ENCODE measurements around the gene SLC23A2.
"Not testable (repeated sequence)": the region's sequence is repeated elsewhere in the genome, so short reads cannot be mapped to it uniquely, and the experiment has no call there.

SLC23A2 gene

DNA sequence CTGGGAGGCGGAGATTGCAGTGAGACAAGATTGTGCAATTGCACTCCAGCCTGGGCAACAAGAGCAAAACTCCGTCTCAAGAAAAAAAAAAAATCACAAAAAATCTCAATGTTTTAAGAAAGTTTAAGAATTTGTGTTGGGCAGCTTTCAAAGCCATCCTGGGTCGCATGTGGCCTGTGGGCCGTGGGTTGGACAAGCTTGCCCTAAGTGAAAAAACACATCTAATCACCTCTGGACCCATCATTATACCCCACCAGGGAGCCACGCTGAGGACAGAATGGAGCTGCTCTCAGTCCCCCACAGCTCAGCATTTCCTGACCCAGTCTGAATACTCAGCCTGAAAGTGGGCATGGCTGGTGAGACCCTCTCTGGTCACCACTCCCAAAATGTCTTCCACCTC is 150.3 kb downstream of the SLC23A2 start:
- no peak for DNase-seq (ENCODE audit: low read depth in 4 of 4, low spot score in 1 of 4)

DNA sequence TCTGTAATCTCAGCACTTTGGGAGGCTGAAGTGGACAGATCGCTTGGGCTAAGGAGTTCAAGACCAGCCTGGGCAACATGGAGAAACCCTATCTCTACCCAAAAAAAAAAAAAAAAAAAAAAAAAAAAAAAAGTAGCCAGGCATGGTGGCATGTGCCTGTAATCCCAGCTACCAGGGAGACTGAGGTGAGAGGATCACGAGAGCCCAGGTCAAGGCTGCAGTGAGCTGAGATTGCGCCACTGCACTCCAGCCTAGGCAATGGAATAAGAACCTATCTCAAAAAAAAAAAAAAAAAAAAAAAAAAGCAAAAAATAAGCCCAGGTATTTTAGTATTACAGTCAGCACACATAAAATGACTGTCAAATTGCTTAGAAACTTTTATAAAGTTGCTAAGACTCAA is 152.5 kb downstream of the SLC23A2 start:
- not testable (repeated sequence) for DNase-seq (ENCODE audit: low read depth in 4 of 4, low spot score in 1 of 4)

DNA sequence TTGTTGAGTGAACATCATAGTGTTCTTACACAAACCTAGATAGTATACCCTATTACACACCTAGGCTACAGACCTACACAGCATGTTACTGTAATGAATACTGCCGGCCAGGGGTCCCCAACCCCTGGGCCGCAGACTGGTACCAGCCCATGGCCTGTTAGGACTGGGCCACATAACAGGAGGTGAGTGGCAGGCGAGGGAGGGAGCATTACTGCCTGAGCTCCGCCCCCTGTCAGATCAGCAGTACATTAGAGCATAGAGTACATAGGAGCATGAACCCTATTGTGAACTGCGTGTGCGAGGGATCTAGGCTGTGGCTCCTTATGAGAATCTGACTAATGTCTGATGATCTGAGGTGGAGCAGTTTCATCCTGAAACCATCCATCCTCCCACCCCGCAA is 153.3 kb downstream of the SLC23A2 start:
- DNase-seq (ENCODE audit: low read depth in 4 of 4, low spot score in 1 of 4), result no peak

DNA sequence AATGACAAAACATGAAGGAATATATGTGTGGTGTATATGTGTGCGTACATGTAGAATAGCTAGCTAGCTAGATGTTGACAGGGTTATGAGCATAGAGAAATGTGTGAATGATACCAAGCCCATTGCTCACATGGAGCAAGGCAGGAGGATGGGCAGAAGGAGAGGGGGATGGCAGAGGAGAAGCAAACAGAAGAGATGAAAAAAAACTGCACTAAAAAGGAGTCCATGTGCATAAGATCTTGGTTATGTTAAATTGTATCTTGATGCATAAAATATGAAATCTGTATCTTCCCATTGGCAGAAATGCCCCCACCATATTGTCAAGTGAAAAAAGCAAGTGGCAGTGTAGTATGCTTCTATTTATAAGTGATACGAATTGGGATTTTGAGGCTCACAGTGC is 154.5 kb downstream of the SLC23A2 start:
- DNase-seq (ENCODE audit: low read depth in 4 of 4, low spot score in 1 of 4), result no peak

DNA sequence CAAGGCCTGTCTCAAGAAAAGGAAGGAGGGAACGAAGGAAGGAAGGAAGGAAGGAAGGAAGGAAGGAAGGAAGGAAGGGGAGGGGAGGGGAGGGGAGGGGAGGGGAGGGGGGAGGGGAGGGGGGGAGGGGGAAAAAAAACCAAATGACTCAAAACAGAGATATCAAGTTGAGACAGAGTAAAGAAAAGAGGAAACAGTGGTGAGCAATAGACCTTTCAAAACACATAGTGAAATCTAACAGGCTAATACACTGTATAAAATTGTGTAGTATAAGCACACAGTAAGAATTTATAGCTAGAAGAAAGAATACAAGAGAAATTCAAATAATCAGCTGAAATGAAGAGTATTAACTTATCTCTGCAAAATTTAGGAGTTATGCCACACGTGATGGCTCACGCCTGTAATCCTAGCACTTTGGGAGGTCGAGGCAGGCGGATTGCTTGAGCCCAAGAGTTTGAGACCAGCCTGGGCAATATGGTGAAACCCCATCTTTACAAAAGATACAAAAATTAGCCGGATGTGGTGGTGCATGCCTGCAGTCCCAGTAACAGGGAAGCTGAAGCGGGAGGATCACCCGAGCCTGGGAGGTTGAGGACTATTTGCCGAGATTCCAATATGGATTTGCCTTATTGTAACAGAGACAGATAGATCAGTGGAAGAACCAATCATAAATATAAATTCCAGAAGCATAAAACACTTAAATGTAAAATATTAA is 156.4 kb downstream of the SLC23A2 start:
- no peak for DNase-seq (ENCODE audit: low read depth in 4 of 4, low spot score in 1 of 4)

DNA sequence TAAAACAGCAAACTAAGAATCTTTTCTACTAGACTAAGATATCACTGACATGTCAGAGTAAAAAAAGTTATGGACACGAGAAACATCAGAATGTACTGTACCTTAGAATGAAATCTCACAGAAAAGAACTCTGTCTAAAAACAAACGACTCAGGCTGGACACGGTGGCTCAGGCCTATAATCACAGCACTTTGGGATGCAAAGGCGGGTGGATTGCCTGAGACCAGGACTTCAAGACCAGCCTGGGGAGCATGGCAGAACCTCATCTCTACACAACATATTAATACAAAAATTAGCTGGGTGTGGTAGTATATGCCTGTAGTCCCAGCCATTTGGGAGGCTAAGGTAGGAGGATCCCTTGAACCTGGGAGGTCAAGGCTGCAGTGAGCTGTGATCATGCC is 157.0 kb downstream of the SLC23A2 start:
- DNase-seq (ENCODE audit: low read depth in 4 of 4, low spot score in 1 of 4), result no peak

- no peak for DNase-seq (ENCODE audit: low read depth in 4 of 4, low spot score in 1 of 4)
These were observed 160.5 kb downstream of the SLC23A2 start for GRCh38 chr20:4840801-4841200.

- no peak for DNase-seq (ENCODE audit: low read depth in 4 of 4, low spot score in 1 of 4)
These were observed 162.8 kb downstream of the SLC23A2 start for GRCh38 chr20:4838526-4838925.

- no peak for DNase-seq (ENCODE audit: low read depth in 4 of 4, low spot score in 1 of 4)
These were observed 163.6 kb downstream of the SLC23A2 start for GRCh38 chr20:4837760-4838159.

GRCh38 chr20:4836935-4837334 is 164.4 kb downstream of the SLC23A2 start:
- no peak for DNase-seq (ENCODE audit: low read depth in 4 of 4, low spot score in 1 of 4)

DNA sequence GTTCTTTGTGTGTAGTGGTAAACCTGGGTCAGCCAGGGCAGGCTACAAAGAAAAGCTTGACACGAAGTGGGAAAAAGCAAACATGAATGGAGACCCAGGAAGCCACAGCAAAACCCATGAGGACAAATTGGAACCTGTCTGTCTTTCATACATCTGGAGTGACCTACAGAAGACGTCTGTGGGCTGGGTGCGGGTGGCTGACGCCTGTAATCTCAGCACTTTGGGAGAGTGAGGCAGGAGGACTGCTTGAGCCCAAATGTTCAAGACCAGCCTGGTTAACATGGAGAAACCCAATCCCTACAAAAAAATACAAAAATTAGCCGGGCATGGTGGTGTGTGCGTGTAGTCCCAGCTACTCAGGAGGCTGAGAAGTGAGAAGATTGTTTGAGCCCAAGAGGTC is 164.8 kb downstream of the SLC23A2 start:
- no peak for DNase-seq (ENCODE audit: low read depth in 4 of 4, low spot score in 1 of 4)

- no peak for DNase-seq (ENCODE audit: low read depth in 4 of 4, low spot score in 1 of 4)
These were observed 165.8 kb downstream of the SLC23A2 start for GRCh38 chr20:4835244-4836177.

GRCh38 chr20:4833074-4833728 is 168.1 kb downstream of the SLC23A2 start:
- DNase-seq (ENCODE audit: low read depth in 4 of 4, low spot score in 1 of 4), result no peak

DNA sequence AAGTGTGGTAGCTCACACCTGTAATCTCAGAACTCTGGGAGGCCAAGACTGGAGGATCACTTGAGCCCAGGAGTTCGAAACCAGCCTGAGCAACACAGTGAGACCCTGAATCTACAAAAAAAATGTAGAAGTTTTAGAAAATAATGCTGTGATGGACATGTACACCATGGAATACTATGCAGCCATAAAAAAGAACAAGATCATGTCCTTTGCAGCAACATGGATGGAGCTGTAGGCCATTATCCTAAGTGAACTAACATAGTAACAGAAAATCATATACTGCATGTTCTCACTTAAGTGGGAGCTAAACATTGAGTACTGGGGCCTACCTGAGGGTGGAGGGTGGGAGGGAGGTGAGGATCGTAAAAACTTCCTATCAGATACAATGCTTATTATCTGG is 168.8 kb downstream of the SLC23A2 start:
- DNase-seq (ENCODE audit: low read depth in 4 of 4, low spot score in 1 of 4), result no peak

- DNase-seq (ENCODE audit: low read depth in 4 of 4, low spot score in 1 of 4), result no peak
These were observed 170.6 kb downstream of the SLC23A2 start for GRCh38 chr20:4830696-4831095.

GRCh38 chr20:4830259-4830658 is 171.1 kb downstream of the SLC23A2 start:
- no peak for DNase-seq (ENCODE audit: low read depth in 4 of 4, low spot score in 1 of 4)

DNA sequence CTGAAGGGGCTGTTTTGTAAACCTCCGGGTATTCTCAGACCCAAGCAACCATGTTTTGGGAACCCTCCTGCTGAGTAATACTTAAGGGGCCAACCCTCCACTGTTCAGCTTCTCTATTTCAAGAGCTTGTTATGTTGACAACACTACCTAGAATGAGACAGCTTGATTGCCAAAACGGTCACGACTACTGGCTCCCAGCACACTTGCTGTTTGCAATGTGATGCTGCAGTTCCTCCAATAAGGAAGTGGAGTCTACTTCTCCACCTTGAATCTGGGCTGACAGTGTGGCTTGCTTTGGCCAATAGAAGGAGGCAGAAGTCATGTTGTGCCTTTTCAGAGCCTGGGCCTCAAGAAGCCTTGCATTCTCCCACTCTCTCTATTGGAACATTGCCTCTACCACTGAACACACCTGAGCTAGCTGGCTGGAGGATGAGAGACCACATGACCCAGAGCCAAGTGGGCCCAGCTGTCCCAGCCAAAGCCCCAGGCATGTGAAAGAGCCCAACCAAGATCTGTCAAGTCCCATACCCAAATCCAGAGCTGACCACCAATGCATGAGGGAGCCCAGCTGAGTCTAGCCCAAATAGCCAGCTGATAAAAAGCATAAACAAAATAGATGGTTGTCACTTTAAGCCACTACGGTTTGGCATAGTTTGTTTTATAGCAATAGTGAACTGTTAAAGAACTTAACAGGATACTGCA is 171.6 kb downstream of the SLC23A2 start:
- no peak for DNase-seq (ENCODE audit: low read depth in 4 of 4, low spot score in 1 of 4)

- no peak for DNase-seq (ENCODE audit: low read depth in 4 of 4, low spot score in 1 of 4)
These were observed 172.3 kb downstream of the SLC23A2 start for GRCh38 chr20:4828830-4829513.

DNA sequence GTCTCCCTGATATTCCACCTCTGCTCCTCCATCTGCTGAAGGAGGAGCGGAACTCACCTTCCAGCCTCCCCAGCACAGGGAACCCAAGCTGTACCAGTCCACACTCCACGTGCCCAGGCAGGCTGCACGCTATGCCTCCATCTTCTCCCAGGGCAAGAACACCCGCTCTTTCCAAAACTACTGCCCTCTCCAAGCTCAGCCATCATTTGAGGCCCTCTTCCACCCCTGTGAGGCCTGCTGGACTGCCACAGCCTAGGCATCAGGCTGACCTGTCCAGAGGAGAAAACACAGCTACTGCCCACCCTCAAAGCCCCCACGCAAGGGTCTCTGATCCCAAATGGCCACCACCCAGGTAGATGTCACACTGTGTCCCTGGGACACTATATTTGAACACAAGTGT is 179.7 kb downstream of the SLC23A2 start:
- no peak for DNase-seq (ENCODE audit: low read depth in 4 of 4, low spot score in 1 of 4)

DNA sequence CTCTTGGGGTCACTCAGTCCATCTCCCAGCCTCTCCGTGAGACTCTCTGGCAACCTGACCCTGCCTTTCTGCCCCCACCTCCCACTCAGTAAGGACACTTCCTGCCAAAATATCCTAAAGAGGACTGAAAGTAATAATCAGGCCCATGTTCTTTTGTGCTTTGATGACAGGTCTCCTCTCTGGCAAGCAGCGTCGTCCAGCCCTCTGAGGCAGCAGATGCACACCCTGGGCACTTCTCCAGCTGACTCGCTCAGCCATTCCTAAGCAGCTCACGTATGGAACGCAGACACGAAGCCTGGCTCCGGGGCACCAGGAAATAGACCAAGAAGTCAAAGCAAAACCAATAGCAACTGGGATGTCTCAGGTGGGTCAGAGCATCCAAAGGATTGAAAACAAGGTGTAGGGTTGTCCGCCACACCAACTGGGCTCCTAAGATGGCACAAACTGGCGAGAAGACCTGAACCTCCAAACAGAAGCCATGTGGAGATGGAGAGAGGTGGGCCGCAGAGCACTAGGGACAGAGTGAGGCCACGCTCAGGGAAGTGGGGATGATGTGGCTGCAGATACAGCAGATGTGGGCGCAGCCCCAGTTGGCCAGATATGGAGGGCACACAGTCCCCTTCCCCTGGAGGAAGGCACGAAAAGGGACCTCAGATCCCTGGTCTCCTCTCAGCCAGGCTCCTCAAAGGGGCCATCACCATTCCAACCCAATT is 180.3 kb downstream of the SLC23A2 start:
- DNase-seq (ENCODE audit: low read depth in 4 of 4, low spot score in 1 of 4), result no peak
